ENCODE measurements around the gene CIT.

DNA sequence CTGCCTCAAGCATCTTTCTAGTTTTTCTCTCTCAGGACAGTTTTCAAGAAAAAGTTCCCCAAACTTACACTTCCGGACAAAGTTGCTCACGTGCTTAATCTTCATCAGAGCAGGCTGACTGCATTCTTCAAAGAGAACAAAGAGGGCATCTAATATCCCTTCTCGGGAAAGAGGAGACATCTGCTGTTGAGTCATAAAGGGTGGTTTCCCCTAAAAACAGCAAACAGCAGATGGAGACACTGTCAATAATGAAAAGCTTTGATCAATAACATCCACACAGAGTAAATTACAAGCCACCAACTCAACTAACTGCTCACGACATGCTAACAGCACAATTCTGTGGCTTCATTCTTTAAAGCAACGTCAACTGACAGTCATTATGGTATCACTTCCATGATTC is 8.1 kb downstream of the CIT start:
- TF ChIP-seq EZH2 (IDR thresholded peaks at IDR 0.05) (no peak), EZH2phosphoT487 (IDR thresholded peaks at IDR 0.05) (no peak)
- TF ChIP-seq, protein P1, sequence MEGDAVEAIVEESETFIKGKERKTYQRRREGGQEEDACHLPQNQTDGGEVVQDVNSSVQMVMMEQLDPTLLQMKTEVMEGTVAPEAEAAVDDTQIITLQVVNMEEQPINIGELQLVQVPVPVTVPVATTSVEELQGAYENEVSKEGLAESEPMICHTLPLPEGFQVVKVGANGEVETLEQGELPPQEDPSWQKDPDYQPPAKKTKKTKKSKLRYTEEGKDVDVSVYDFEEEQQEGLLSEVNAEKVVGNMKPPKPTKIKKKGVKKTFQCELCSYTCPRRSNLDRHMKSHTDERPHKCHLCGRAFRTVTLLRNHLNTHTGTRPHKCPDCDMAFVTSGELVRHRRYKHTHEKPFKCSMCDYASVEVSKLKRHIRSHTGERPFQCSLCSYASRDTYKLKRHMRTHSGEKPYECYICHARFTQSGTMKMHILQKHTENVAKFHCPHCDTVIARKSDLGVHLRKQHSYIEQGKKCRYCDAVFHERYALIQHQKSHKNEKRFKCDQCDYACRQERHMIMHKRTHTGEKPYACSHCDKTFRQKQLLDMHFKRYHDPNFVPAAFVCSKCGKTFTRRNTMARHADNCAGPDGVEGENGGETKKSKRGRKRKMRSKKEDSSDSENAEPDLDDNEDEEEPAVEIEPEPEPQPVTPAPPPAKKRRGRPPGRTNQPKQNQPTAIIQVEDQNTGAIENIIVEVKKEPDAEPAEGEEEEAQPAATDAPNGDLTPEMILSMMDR (IDR thresholded peaks at IDR 0.05) = no peak

All from neural progenitor cell (in vitro differentiated cells).